Esophagus muscularis mucosa (tissue), 4 donors: Measurements from ENCODE around the gene CEP350. TPM values are rescaled to one million over a fixed set of nuclear protein-coding genes. Genes with fewer than 3 reads are reported as not detected.

Source experiments
- DNase-seq: peaks from one replicate; pipeline ENCODE4 v3.0.0-alpha.2; 2017; ENCODE audit errors: extremely low spot score
- H3K27ac ChIP-seq, 4 donors: fragments of 200-600 bp; sonication (generic); replicated peaks in 1 of 4; 1 replicate in 3 of 4; 2 replicates in 1 of 4; pipeline ENCODE4 v1.5.1; 2016 to 2019; ENCODE audit warnings: mild to moderate bottlenecking in 1 of 4
- H3K27me3 ChIP-seq, 4 donors: fragments of 200-600 bp; sonication (generic); one replicate each; pipeline versions ENCODE4 v1.5.1 to v1.6.0; 2016 to 2019
- H3K36me3 ChIP-seq, 4 donors: fragments of 200-600 bp; sonication (generic); one replicate each; pipeline ENCODE4 v1.5.1; 2016 to 2019
- H3K4me1 ChIP-seq, 4 donors: fragments of 200-600 bp; sonication (generic); one replicate each; pipeline ENCODE4 v1.5.1; 2016 to 2019
- H3K4me3 ChIP-seq, 4 donors: fragments of 200-600 bp; sonication (generic); 1 replicate in 2 of 4; 2 replicates in 2 of 4; pipeline ENCODE4 v1.5.1; 2016 to 2019; ENCODE audit warnings: mild to moderate bottlenecking in 4 of 4, moderate library complexity in 1 of 4
- H3K9me3 ChIP-seq, 4 donors: fragments of 200-600 bp; sonication (generic); 1 replicate in 3 of 4; 2 replicates in 1 of 4; pipeline ENCODE4 v1.5.1; 2016 to 2019
- CTCF ChIP-seq, 3 experiments: fragments of 200-600 bp in 2 of 3; fragments of 450-650 bp in 1 of 3; sonication (generic) in 2 of 3; IDR thresholded peaks; one replicate each; pipeline ENCODE4 v1.5.1; 2017 to 2019; ENCODE audit warnings: antibody characterized with exemption in 3 of 3, mild to moderate bottlenecking in 2 of 3, moderate library complexity in 1 of 3
- EP300 ChIP-seq: sonication (generic); formaldehyde crosslinking; IDR thresholded peaks from one replicate; pipeline ENCODE4 v1.6.1; 2017; ENCODE audit warnings: antibody characterized with exemption
- POLR2A ChIP-seq: fragments of 450-650 bp; IDR thresholded peaks from one replicate; pipeline ENCODE4 v1.6.1; 2017; ENCODE audit warnings: antibody characterized with exemption, moderate library complexity, mild to moderate bottlenecking, low read depth
- POLR2AphosphoS5 ChIP-seq, 2 donors: sonication (generic); formaldehyde crosslinking; IDR thresholded peaks; one replicate each; pipeline ENCODE4 v1.6.1; 2017; ENCODE audit warnings: antibody characterized with exemption in 2 of 2
- WGBS: methylation state at CpG from one replicate; pipeline ENCODE4 v1.1.5; 2018; 5-methylcytosine and 5-hydroxymethylcytosine counted together
- intact Hi-C: fragments of 100-400 bp; cut with DNase I; formaldehyde crosslinking; loops from one replicate; pipeline ENCODE4 v1.15.1; 2023
- total RNA-seq, 4 donors: library from RNA; depleted of rRNA; stranded (reverse); fragments of >200 nt; gene quantifications; one replicate each; pipeline versions ENCODE4 v1.1.0 to v1.2.1, GENCODE V29; 2016

The CEP350 gene
- total RNA-seq, 4 donors from 2014 or later: 61.0 to 80.6 (median 65.1) TPM

- H3K27me3 ChIP-seq: no peaks in the 10 kb centered on the region
Measured at GRCh38 chr1:180085331-180085730, 130.7 kb downstream of the CEP350 start.

GRCh38 chr1:180092931-180093650 lies 138.5 kb downstream of the CEP350 start:
- no peaks in the 10 kb centered on the region for H3K27me3 ChIP-seq
- intact Hi-C loops: no loop called here
- no peaks in the 10 kb centered on the region for H3K9me3 ChIP-seq
- H3K36me3 ChIP-seq: peaks cover 24 to 90% (median 66%) of the 10 kb centered on the region in 4 donors
- TF ChIP-seq CTCF (IDR thresholded peaks at IDR 0.05): no peak
- no peak for TF ChIP-seq EP300
- no peak for TF ChIP-seq POLR2A
- no peak for TF ChIP-seq POLR2AphosphoS5 (IDR thresholded peaks at IDR 0.05)
- no peak for DNase-seq
- H3K4me1 ChIP-seq: peaks cover 0 to 12% (median 4%) of the 10 kb centered on the region in 4 donors
- no peak overlapping the region for H3K27ac ChIP-seq
- H3K4me3 ChIP-seq: no peak overlapping the region
- WGBS: 95% methylated on average over 4 of the region's 4 CpGs

More at GRCh38 chr1:180085331-180085730, 130.7 kb downstream of the CEP350 start:
- no peaks in the 10 kb centered on the region for H3K9me3 ChIP-seq
- intact Hi-C loops: loop anchor here (10.0 kb wide), 1 partner anchor 191 kb away; no protein-coding TSS in a partner anchor
- no peak overlapping the region for H3K4me3 ChIP-seq
- DNase-seq: no peak
- H3K4me1 ChIP-seq: no peaks in the 10 kb centered on the region
- peaks cover 16 to 76% (median 51%) of the 10 kb centered on the region in 4 donors for H3K36me3 ChIP-seq
- no peak overlapping the region for H3K27ac ChIP-seq
- TF ChIP-seq POLR2A (no peak), CTCF (IDR thresholded peaks at IDR 0.05) (no peak), EP300 (no peak), POLR2AphosphoS5 (IDR thresholded peaks at IDR 0.05) (no peak)
- WGBS: 94% methylated on average over 2 of the region's 2 CpGs

GRCh38 chr1:180094705-180095295 lies 140.2 kb downstream of the CEP350 start:
- TF ChIP-seq CTCF (IDR thresholded peaks at IDR 0.05): no peak
- TF ChIP-seq POLR2AphosphoS5 (IDR thresholded peaks at IDR 0.05): no peak
- TF ChIP-seq EP300: no peak
- TF ChIP-seq POLR2A: no peak
- H3K27ac ChIP-seq: no peak overlapping the region
- H3K4me1 ChIP-seq: peaks cover 0 to 19% (median 4%) of the 10 kb centered on the region in 4 donors
- WGBS: 86% methylated on average over 3 of the region's 3 CpGs
- no peaks in the 10 kb centered on the region for H3K9me3 ChIP-seq
- H3K4me3 ChIP-seq: no peak overlapping the region
- H3K36me3 ChIP-seq: peaks cover 24 to 92% (median 70%) of the 10 kb centered on the region in 4 donors
- DNase-seq: no peak
- intact Hi-C loops: no loop called here
- no peaks in the 10 kb centered on the region for H3K27me3 ChIP-seq

DNA sequence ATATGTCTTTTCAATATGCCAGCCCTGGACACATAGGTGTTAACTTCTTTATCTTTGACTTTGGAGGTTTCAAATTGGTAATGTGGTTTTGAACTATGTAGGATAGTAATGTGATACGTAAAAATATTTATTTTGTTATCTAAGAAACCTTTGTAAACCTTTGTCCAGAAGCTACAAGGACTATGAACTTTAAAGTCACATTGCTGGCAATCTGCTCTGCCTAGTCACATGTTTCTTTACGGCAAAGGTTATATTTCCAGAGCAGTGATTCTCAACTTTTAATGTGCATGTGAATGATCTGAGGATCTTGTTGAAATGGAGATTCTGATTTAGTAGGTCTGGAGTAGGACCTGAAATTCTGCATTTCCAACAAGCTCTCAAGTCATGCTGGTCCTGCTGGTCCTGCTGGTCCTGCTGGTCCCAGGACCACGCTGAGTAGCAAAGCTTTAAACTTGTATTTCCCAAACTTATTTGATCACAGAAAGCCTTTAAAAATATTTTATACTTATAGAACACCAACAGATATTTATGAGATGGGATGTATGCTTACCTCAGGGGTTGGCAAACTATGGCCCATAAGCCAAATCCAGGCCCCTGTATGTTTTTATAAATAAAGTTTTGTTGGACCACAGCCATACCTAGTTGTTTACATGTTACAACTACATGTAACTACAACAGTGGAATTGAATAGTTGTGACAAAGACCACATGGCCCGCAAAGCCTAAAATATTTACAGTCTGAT lies 142.1 kb downstream of the CEP350 start:
- H3K27me3 ChIP-seq: no peaks in the 10 kb centered on the region
- H3K4me3 ChIP-seq: no peak overlapping the region
- intact Hi-C loops: no loop called here
- no peak overlapping the region for H3K27ac ChIP-seq
- peaks cover 17 to 94% (median 72%) of the 10 kb centered on the region in 4 donors for H3K36me3 ChIP-seq
- H3K4me1 ChIP-seq: peaks cover 0 to 19% (median 4%) of the 10 kb centered on the region in 4 donors
- no peaks in the 10 kb centered on the region for H3K9me3 ChIP-seq
- WGBS: 80% methylated on average over 4 of the region's 4 CpGs
- TF ChIP-seq CTCF (IDR thresholded peaks at IDR 0.05): no peak
- DNase-seq: no peak
